ENCODE results near the gene SCO2. TPM values are rescaled to one million over a fixed set of nuclear protein-coding genes. Genes with fewer than 3 reads are reported as not detected.

Gene SCO2
- total and polyA plus RNA-seq, 9 of the 15 experiments (the other 6 are each of a cell fraction or from before 2014, with no cell fraction given): 0.34 to 4.0 (median 1.1) TPM; not detected in 3

DNA sequence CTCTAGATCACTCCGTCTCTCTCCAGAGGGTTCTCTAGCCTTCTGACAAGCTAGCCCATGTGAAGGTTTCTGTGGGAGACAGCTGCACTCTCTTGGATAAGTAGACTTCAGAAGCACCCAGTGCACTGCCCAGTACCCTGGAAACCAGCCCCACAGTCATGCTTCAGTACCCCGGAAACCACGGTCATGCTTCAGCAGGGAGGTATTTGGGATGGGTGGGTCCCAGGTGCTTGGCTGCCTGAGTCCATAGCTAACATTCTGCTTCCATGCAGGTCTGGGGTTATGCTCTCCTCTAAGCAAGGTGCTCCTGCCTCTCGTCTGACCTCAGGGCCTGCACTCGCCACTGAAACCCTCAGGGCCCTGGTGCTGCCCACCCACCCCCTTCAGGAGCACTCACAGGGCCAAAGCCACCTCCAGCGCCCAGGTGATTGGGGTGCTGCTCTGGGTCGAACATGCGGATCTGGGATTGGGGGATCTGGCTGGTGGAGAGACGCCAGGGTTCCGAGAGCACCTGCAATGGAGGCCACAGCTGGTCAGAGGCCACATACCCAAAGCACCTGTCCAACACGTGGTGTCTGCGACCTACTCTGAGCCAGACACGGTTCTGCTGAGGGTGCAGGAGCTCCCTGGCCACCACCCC is 44.6 kb upstream of the SCO2 start:
- POLR2A ChIA-PET: interaction anchor here (0.6 kb wide), 2 partner anchors 48 to 73 kb away, joined by 3 read pairs; no protein-coding TSS in a partner anchor
- FAIRE-seq: no peak
- Histone ChIP-seq H3K4me2 (ENCODE audit: insufficient read depth, low read length) (no peak overlapping the region), H3K27me3 (ENCODE audit: control insufficient read depth in 2 of 2, insufficient read depth in 2 of 2, low read length in 2 of 2) (no peaks in the 10 kb centered on the region), H2AFZ (ENCODE audit: low read depth, low read length) (no peak overlapping the region), H4K20me1 (replicated peaks; ENCODE audit: control insufficient read depth, insufficient read depth, low read length) (no peaks in the 10 kb centered on the region), H3K9ac (ENCODE audit: insufficient read depth in 1 of 2, low read depth in 2 of 2, low read length in 2 of 2) (no peak overlapping the region), H3K4me1 (replicated peaks in 1 of 2; ENCODE audit: control insufficient read depth in 2 of 2, insufficient read depth in 2 of 2, low read length in 2 of 2) (peaks cover 0 to 10% of the 10 kb centered on the region in 2 experiments; a peak in 3 of 5 replicates), H3K79me2 (ENCODE audit: control insufficient read depth, insufficient read depth, low read length) (no peaks in the 10 kb centered on the region), H3K27ac (ENCODE audit: extremely low read depth, low read depth, low read length) (no peak overlapping the region), H3K36me3 (ENCODE audit: control insufficient read depth, insufficient read depth, low read length) (no peaks in the 10 kb centered on the region), H3K4me3 (no peak overlapping the region), H3K9me3 (replicated peaks; ENCODE audit: control insufficient read depth, insufficient read depth, low read depth, low read length) (no peaks in the 10 kb centered on the region), H3K9me1 (ENCODE audit: control insufficient read depth, insufficient read depth, low read length) (no peaks in the 10 kb centered on the region)
- WGBS (ENCODE audit: insufficient coverage, low coverage, missing lambda C conversion rate): 72% methylated on average over 13 of the region's 13 CpGs
- in situ Hi-C loops (cut with MboI): loop anchor here (5.0 kb wide), 1 partner anchor 48 kb away; no protein-coding TSS in a partner anchor
- ATAC-seq: no peak
- CTCF ChIA-PET (ENCODE audit: low intra/inter-chr PET ratio): no interaction called here
- BruUV-seq (replicated peaks): no TSS peak
- intact Hi-C loops (cut with micrococcal nuclease): no loop called here
- DNase-seq (ENCODE audit: extremely low read depth in 1 of 4, low spot score in 3 of 4): no peak
- TF ChIP-seq KDM1A (IDR thresholded peaks at IDR 0.05): no peak
- TF ChIP-seq JUND (IDR thresholded peaks at IDR 0.05; ENCODE audit: borderline replicate concordance, low read depth, low read length): no peak
- TF ChIP-seq JUND (tag; IDR thresholded peaks at IDR 0.05; ENCODE audit: borderline replicate concordance, low read depth, low read length): no peak
- TF ChIP-seq, protein P1, sequence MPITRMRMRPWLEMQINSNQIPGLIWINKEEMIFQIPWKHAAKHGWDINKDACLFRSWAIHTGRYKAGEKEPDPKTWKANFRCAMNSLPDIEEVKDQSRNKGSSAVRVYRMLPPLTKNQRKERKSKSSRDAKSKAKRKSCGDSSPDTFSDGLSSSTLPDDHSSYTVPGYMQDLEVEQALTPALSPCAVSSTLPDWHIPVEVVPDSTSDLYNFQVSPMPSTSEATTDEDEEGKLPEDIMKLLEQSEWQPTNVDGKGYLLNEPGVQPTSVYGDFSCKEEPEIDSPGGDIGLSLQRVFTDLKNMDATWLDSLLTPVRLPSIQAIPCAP (CRISPR knock-in tag; IDR thresholded peaks at IDR 0.05; ENCODE audit: borderline replicate concordance): no peak
- TF ChIP-seq SAFB (IDR thresholded peaks at IDR 0.05; ENCODE audit: borderline replicate concordance, low read depth, low read length): no peak
- no peak for TF ChIP-seq ZNF551 (CRISPR knock-in tag; IDR thresholded peaks at IDR 0.05)
- TF ChIP-seq HMG20B (CRISPR knock-in tag; IDR thresholded peaks at IDR 0.05): no peak
- TF ChIP-seq SMARCC2 (IDR thresholded peaks at IDR 0.05; ENCODE audit: low read depth): no peak
- no peak for TF ChIP-seq RBM17 (IDR thresholded peaks at IDR 0.05; ENCODE audit: borderline replicate concordance, low read depth, low read length)
- TF ChIP-seq SNIP1 (IDR thresholded peaks at IDR 0.05; ENCODE audit: low read depth): no peak
- TF ChIP-seq, protein P2, sequence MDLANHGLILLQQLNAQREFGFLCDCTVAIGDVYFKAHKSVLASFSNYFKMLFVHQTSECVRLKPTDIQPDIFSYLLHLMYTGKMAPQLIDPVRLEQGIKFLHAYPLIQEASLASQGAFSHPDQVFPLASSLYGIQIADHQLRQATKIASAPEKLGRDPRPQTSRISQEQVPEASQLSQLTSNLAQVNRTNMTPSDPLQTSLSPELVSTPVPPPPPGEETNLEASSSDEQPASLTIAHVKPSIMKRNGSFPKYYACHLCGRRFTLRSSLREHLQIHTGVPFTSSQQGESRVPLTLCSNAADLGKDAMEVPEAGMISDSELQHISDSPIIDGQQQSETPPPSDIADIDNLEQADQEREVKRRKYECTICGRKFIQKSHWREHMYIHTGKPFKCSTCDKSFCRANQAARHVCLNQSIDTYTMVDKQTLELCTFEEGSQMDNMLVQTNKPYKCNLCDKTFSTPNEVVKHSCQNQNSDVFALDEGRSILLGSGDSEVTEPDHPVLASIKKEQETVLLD (IDR thresholded peaks at IDR 0.05): no peak
- TF ChIP-seq ZNF3 (CRISPR knock-in tag; IDR thresholded peaks at IDR 0.05): no peak
- TF ChIP-seq, protein P3, sequence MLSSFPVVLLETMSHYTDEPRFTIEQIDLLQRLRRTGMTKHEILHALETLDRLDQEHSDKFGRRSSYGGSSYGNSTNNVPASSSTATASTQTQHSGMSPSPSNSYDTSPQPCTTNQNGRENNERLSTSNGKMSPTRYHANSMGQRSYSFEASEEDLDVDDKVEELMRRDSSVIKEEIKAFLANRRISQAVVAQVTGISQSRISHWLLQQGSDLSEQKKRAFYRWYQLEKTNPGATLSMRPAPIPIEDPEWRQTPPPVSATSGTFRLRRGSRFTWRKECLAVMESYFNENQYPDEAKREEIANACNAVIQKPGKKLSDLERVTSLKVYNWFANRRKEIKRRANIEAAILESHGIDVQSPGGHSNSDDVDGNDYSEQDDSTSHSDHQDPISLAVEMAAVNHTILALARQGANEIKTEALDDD (IDR thresholded peaks at IDR 0.05): no peak
- no peak for TF ChIP-seq CBFB (CRISPR knock-in tag; IDR thresholded peaks at IDR 0.05)
- TF ChIP-seq ILF3 (IDR thresholded peaks at IDR 0.05; ENCODE audit: borderline replicate concordance): no peak
- TF ChIP-seq MYNN (IDR thresholded peaks at IDR 0.05): no peak
- TF ChIP-seq MYNN (CRISPR knock-in tag; IDR thresholded peaks at IDR 0.05): no peak
